NCI-H510A treated with DMSO at 0.1 percent for 48 hours (cell line): ENCODE data around the gene STX5.
"Not testable (repeated sequence)": the region's sequence is repeated elsewhere in the genome, so short reads cannot be mapped to it uniquely, and the experiment has no call there.

ENCODE experiments used
- DNase-seq: peaks from one replicate; lab custom pipeline; 2025; lab: John Stamatoyannopoulos, UW

The STX5 gene

GRCh38 chr11:62854013-62854824 lies 22.4 kb upstream of the STX5 start:
- no peak for DNase-seq

- no peak for DNase-seq
These were observed 21.6 kb upstream of the STX5 start for GRCh38 chr11:62853279-62853965.

DNA sequence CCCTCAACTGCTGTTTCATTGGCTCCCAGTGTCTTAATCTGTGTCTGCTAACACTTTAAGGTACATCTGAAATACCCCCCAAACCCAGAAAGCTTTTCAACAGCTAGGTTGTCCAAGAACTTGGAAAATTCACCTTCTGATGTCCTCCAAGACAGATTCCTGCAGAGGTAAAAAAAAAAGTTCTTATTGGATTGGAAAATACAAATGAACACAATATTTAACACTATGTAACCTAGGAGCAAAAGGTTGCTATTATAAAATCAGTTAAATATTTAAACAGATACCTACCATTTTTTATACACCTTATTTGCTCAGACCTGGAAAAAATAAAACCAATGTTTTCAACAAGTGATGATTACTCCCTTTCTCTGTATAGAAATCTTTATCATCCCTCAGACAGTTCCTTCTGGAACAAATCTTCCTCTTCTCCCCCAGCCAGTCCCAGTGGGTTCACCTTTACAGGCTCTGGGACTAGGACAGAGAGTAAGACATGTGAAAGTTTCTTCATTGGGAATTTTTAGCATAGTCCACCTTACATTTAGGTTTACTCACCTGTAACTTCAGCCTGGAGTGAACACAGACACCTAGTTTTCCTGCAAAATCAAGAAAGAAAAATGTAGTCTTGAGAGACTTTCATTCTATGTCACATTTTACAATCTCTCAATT lies 20.8 kb upstream of the STX5 start:
- no peak for DNase-seq

DNA sequence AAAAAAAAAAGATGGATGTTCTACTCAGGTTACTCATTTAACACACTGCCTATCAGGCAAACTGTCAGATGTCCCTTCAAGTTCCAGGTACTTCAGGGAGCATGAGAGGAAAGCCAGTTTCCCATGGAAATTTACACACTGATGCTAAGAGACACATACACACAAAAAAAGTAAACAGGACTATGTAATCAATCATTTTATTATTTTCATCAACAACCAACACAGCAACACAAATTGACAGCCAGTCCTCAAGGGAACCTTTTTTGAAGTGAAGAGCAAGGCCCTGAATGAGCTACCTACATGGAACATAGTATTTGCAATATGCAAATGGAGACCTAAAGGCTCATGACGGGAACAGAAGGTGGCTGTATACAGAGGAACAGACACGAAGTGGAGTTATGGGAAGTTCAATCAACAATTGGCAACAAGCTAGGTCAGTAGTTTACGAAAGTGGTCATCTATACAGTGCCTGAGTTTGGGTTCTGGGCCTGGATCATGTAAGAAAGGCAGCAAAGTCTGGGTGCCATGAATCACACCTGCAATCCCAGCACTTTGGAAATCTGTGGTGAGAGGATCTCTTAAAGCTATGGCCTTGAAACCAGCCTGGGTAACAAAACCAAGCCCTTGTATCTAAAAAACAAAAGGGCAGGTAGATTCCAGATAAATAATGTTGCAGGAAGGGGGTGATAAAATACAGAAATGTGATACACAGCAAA lies 20.1 kb upstream of the STX5 start:
- no peak for DNase-seq

GRCh38 chr11:62850911-62851806 lies 19.3 kb upstream of the STX5 start:
- peak; percentile 11 for DNase-seq

GRCh38 chr11:62847767-62848314 lies 16.0 kb upstream of the STX5 start:
- DNase-seq: no peak

DNA sequence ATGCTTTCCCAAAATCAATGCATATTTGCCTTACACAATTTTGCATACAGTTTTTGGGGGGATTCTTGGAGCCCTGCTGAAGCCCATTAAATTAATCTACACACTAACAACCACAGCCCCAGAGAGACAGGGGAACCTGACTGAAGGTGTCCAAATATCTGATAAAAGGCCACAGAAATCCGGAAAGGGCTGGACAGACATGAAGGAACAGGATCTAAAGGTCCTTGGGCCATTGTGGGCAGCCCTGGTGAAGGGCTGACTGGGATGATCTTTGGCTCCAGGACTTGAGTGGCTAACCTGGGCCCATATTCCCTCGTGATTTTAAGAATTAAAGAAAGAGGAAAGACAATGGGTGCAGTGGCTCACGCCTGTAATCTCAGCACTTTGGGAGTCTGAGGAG lies 14.3 kb upstream of the STX5 start:
- no peak for DNase-seq

DNA sequence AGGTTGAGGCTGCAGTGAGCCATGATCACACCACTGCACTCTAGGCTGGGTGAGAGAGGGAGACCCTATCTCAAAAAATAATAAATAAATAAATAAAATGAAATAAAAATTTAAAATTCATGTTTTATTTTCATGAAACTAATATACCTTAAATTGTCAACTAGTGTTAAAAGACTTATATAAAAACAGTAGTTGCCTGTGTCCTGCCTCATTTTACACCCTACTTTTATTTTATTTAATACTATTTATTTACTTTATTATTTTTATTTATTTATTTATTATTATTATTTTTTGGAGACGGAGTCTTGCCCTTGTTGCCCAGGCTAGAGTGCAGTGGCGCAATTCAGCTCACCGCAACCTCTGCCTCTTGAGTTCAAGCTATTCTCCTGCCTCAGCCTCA lies 12.3 kb upstream of the STX5 start:
- no peak for DNase-seq

- no peak for DNase-seq
These were observed 11.6 kb upstream of the STX5 start for GRCh38 chr11:62843466-62843865.

- DNase-seq: not testable (repeated sequence)
These were observed 11.0 kb upstream of the STX5 start for GRCh38 chr11:62842891-62843290.

- peak; percentile 82 for DNase-seq
These were observed 10.4 kb upstream of the STX5 start for GRCh38 chr11:62842171-62842741.

DNA sequence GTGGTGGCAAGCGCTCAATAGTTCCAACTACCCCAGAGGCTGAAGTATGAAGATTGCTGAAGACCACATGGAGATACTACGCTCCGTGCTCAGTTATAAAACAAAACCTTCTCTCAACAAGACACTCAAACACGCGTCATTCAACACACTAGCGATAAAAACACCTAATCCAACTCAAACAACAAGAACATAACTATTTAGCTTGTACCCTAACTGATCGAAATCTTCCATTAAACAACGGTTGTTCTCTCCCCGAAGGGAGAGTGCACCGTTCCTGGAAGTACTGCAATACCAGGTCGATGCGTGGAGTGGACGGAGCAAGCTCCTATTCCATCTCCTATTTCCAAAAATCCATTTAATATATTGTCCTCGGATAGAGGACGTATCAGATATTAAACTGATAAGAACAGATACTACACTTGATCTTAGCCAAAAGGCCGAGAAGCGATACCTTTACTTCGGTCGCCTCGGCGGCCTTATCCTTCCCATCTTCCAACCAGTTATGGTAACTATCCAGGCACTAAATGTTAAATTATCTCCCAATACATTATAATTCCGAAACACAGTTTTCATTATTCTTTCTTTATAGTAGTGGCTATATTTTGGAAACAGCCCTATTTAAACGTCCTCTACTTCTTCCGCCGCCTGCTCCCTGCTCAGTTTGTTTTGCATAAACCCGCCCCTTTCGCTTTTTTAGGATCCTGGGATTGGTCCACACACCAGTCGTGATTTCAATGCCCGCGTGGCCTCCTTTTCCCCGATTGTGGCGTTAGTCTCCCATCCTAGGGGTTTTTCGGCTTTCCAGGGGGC lies 9.7 kb upstream of the STX5 start:
- peak; percentile 98 for DNase-seq

DNA sequence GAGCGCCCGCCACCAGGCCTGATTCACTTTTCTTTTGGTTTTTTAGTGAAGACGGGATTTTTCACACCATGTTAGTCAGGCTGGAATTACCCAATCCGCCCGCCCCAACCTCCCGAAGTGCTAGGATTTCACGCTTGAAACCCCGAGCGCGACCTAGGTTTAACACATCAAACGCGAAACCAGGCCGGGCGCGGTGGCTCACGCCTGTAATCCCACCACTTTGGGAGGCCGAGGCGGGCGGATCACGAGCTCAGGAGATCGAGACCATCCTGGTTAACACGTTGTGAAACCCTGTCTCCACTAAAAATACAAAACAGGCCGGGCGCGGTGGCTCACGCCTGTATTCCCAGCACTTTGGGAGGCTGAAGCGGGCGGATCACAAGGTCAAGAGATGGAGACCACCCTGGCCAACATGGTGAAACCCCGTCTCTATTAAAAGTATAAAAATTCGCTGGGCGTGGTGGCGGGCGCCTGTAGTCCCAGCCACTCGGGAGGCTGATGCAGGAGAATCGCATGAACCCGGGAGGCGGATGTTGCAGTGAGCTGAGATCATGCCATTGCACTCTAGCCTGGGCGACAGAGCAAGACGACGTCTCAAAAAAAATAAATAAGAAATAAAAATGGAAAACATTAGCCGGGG lies 9.0 kb upstream of the STX5 start:
- DNase-seq: peak; percentile 57

GRCh38 chr11:62839050-62839945 lies 7.4 kb upstream of the STX5 start, which contains the start of gene WDR74:
Gene WDR74 (minus strand): TSS chr11:62839590. CDS start chr11:62839570, 20 bp downstream.
- peak; percentile 89 for DNase-seq

DNA sequence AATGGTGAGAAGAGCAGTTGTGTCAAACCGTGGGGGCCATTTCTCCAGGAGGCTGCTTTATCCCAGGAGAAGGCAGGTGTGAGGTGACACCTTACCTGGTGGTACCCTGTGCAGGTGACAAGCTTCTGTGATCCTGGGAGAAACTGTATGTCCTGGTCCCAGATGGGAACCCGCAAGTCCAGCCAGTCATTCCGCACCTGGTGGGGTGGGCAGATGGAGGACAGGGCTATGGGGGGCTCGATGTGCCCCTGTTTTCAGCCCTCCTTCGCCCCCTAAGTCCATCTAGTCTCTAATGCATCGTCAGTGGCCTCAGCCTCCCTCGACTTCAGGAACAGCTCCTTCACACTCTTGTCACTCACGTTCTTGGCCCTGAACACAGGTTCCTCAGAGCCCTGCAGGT lies 3.5 kb upstream of the STX5 start:
- DNase-seq: no peak

DNA sequence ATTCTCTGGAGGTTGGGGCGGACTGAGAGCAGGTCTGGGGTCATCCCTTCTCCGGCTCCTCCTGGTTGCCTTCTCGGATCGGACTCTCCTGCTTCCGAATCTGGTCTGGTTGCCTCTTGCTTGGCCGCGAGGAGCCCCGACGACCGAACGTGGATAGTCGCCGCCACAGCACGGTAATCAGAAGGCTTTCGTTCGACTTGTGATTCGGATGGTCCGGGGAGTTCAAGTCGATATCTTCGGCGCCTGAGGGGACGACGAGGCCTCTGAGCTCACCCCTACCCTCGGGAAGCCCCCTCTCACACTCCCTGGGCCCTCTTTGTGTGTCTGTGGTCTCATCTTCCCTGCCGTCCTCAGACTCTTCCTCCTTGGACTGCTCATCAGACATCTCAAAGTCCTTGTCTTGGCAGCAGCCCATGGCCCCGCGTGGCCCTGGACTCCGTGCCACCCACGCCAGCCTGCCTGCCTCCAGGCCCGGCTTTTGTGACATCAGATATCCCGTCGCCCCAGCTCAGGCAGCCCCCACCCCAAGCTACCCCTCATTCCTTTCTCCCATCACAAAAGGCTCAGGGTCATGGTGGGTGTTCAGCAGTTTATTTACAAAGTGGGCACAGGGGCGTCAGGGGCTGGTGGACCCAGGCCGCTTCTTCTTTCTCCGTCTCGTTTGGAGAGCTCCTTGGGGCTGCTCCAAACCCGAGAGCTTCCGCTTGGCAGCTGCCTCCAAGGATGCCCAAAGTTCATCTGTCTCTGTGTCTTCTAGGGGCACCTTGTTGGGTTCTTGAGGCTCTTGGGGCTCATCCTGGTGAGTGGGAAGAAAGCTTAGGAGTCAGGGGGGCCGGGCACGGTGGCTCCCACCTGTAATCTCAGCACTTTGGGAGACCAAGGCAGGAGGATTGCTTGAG lies 734 bp upstream of the STX5 start, which contains the start of gene TEX54:
Gene TEX54, minus strand, starts transcription at position 506 of the 899 bp plus-strand sequence.
- no peak for DNase-seq
